Fibroblast of upper back skin (primary cell): ENCODE data around the gene RGS6.

ENCODE experiments used
- DNase-seq: peaks from one replicate; pipeline ENCODE4 v3.0.0-alpha.2; 2013

The RGS6 gene

DNA sequence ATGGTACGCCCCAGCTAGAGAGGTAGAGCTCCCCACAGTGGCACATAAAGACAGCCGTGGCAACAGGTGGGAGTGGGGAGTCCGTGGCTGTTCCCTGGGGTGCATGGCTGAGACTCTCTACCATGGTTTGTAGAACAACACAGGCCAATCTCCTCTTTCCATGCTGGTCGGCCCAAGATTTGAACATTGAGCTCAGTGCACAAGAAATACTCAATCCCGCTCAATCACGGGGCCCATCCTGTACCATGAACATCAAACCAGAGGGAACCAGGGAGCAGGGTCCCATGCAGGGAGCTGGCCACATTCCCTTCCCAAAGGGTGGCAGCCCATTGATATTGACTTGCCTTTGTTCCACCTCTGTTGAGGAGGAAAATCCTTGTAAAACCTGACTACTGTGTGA, 608.6 kb downstream of the RGS6 start:
- DNase-seq = no peak

DNA sequence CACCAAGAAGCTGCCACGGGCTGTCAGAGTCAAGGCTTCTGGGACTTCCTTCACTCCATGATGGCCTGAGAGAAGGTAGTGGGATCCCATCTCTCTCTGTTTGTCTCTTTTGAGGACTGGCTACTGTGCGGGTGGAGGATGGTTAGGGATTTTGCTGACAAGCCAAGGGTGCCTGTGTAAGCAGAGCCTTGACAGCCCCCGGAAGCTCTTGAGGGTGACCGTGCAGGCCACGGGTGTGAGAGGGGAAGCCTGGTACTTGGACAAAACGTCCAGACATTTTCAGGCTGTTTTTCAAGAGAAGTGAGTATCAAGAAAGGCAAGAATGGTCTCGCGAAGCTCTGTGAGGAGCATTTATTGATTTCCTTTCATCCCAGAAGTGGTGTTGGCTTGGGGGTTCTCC, 609.3 kb downstream of the RGS6 start:
- no peak for DNase-seq

DNA sequence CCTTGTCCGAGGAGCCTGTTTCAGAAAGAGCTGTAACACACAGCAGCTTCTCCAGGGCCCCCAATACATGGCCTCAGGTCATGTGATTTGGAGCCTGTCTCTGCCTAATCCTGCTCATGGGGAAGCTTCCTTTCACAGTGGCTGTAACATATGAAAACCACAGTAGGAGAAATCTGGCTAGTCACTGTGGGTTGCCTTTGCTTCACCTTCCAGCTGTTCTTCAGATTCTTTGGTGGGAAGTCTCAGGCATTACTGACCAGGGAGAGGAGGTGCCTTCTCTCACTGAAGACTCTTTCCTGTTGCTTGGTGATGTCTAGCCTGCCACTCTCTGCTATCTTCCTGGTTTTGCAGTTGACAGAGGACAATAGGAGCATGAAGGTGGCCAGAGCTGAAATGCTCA, 611.1 kb downstream of the RGS6 start:
- peak; percentile 23 for DNase-seq

DNA sequence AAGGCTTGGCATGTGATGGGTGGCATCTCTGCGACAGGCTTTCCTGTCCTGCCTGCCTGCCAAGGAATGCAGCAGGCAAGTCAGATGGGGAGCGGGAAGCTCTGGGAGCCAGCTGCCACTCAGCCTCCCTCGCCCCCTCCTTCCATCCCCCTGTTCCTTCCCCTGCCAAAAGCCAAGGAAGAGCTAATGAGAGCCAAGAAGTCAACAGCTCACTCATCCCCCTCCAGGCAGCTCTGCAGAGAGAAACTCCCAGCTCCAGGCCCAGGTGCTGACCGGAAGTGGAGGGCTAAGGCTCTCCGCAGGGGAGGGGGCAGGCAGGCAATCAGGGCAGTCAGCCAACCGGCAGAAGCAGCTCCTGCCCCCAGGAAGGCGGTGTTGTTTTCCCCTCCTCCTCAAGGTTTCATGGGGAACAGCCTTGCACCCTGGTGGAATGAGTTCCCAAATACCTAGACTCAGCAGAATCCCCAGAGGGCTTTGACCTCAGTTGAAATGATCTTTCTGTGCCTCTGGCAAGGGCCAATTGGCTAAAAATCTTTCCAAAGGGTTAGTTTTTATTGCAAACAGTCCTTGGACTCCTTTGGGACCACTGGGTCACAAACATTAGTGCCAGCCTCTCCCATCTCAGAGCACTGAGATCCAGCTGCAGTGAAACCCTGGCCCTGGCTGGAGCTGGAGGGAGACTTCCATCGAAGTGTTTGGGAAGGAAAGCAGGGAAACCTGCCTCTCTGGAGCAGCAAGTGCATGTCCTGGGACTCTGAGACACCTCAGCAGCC, 612.6 kb downstream of the RGS6 start:
- peak; percentile 37 for DNase-seq

DNA sequence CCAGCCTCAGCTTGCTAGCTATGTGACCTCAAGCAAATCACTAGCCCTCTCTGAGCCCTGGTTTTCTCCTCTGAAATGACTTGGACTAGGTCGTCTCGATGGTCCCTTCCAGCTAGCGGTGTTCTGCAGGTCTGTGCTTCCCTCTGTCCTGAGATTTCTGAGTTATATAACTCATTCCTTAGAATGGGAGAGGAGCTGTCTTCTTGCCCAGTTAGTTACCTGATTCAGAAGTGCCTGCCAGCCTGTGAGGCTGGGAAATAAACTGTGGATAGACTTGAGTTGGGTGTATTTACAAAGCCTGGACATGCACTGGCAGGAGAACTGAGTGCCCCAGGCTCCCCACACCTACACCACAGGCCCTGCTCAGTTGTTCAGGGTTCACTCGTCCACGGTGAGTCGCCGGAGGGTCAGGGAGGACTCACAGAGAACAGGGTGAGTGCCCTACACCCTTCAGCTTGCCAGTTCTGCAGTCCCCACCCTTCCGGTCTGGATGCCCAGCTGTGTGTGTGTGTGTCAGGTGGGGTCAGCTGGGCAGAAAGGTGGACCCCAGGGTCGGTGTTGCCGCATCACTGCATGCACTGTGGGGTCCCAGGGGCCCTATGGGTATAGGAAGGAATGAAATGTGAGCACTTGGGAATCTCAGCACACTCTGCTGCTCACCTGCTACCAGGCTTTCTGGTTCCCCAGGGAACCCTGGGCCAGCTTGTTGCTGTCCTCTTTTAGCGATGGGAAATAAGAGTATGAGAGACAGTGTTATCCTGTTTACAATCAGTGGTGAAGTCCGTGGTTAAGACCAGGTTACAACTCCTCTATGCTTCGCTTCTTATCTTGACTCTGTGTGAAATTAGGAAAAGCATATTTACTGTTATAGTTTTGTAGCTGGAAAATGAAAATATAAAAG, 613.4 kb downstream of the RGS6 start:
- no peak for DNase-seq

DNA sequence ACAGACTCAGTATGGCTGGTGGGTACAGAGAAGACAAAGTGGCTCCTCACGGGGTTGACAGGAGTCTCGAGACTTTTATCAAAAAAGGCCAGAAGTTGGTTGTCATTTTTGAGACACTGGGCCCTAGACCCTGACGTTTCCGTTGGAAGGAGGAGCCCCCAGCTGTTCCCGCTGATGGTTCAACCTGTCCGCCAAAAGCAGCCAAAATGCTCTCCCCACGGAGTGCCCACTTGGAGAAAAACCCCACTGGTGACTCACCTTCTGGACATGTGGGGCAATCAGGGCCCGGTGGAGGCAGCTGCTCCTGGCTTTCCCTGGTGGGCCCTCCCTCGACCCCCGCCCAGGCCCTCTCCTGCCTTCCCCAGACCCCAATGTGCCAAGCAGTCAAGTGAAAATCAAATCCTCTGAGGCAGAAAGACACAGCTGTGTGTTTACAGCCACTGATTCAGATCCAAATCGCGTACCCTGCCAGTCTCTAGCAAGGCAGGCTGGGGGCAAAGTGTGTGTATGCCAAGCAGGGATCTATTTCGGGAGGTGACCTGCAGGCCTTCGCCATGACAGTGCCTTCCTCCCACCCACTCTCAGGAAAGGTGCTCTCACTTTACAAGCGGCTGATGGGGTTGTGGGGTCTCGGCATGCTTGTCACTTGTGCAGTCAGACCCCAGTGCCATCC, 614.3 kb downstream of the RGS6 start:
- no peak for DNase-seq

DNA sequence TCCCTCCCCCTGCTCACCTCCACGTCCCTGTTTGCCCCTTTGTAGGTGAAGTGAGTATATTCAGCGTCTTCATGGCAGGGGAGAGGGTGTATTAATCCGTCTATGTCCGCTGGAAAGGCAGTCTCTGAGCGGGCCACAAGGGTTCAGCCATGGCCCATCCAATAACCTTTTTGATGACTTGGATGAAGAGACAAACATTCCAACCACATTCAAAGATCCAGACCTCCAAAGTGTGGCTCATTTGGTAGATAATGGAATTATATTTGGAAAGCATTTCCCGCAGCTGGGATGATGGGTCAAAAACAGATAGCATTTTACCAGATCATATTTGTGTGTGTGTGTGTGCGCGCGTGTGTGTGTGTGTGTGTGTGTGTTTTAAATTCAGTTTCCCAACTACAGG, 615.8 kb downstream of the RGS6 start:
- no peak for DNase-seq

DNA sequence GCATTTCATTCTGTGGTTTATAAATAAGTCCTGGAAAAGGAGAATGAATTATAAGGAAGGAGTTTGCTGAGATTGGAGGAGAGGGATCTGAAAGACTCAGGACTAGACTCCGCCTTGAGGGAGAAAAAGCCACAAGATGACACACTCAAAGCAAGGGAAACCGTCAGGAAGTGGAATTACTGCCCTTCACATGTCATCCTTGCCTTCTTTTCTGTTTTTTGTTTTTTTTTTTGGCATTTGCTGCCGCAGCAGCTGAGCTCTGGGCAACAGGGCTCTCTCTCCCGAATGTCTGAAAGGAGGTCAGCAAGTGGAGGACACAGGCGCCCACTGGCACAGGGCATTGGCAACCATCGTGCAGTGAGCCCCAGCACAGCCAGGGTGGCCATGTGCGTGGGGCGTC, 616.8 kb downstream of the RGS6 start:
- no peak for DNase-seq

DNA sequence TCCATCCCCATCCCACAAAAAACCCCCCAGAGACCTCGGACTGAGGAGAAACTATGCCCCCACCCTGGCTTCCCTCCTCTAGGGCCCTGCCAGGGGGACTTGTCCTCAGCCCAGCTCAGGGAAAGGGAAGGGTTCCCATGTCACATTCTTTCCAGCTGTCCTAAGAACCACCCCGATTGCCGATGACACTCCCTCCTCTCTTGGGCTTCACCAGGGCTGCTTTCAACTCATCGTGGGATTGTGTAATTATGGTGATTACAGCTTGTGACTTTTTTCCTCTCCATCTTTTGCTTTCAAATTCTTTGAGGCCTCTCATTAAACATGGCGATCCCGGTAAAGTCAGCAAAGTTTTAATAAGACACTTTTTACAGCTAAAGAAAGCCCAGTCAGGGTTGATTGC, 617.6 kb downstream of the RGS6 start:
- DNase-seq = no peak

DNA sequence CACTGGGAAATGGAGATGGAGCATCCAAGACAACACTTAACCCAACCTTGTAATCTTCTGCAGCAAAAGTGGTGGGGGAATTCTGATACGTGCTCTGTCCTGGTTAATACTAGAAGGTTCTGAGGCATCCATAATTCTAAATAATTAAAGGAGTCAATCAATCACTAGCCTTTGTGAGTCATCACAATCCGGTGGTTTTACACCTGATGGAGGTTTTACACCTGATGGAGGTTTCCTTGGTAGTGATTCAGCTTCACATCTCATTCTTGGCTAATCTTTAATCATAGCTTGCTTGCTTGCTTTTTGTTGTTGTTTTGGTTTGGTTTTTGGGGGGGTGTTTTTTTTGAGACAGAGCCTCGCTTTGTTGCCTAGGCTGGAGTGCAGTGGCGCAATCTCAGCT, 618.3 kb downstream of the RGS6 start:
- no peak for DNase-seq

DNA sequence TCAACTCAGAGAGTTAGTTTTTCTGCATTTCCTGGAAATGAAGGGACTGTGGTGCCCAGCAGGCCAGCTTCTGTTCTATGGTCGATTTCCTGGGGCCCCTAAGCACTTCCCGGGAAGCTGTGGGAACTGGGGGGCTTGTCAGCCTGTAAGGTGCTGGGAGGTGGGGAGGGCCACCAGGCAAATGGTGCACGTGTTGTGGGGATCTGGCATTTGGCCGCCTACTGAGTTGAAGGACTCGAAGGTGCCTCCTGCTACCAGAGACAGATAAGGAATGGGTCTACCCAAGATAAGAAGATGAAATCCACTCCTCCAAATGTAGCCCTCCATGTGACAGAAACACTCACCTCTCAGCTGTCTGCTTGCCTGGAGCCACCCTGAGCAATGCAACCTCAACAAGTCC, 620.0 kb downstream of the RGS6 start:
- no peak for DNase-seq

DNA sequence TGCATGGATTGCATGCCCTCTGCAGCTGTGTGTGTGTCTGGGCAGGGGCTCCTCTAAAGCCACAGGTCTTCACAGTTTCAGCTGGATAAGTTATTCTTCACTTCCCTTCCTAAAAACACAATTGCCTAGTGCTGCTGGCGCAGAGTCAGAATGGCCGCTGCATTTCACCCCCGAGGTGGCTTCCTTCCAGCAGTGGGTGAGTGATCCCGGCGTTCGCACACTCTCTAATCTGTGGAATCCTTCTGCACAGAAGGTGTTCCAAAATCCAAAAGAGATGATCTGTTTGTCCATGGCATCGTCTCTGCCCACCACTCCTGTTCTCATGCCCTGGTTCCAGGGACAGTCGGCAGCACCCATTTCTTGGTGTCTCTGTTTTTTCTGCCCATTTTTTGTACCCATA, 620.9 kb downstream of the RGS6 start:
- DNase-seq = no peak

DNA sequence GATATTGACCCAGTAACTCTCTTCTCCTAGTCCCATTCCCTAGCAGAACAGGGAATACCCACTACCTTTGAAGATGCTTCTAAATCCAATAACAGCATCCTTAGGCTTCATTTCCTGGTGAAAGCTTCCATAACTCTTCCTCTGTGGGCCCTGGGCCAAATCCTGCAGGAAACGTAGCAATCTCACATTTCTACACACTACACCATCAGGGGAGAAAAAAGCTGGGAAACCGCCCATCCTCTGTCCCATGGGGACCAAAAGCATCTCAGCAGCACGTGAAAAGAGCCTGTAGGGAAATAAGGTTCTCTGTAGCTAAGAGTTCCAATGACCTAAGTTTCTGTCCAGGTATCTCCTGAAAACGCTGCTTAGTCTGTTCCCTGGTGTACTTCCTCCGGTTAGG, 621.4 kb downstream of the RGS6 start:
- DNase-seq = peak; percentile 44

DNA sequence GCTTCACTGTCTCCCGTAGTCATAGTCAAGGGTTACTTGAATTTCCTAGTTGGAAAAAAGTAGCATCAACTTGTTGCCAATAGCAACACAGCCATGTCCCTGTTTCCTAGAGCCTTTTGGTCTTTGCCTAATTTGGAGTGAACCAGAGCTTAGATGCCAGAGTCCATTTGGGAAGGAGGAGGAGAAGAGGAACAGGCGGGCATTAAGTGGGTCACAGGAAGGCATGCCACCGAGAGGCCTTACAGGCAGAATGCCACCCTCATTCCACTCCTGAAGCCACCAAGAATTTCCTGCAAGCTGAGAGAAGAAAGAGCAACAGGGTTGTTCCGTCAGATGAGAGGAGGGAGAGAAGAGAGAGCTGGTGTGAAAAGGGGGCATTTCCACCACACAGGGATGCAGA, 622.2 kb downstream of the RGS6 start:
- DNase-seq = no peak

DNA sequence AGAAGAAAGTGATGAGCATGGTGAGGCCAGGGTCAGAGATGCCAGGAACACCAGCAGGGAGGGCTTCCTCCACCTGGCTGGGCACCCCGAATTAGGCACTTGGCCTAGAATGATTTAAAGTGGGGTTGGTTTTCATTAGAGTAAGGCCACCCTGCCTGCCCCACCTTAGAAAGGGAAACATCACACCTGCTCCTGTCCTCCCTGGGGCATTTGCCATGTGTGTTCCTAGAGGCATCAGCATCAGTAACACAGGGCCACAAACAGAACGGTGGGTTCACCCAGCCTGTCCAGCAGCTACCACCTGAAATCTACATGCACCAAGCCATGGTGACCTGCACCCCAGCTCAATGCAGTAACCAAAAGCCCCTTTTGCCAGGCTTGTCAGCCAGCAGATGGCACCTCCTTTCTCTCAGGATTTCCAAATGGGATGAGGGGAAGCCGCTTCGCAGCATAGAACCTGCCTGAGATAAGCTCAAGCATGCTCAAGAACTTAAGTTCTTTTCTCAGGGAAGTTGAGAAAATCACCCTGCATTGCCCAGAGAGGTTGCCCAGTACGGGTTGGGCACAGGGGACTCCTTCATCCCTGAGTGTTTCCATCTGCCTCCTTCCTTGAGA, 622.9 kb downstream of the RGS6 start:
- DNase-seq = no peak

DNA sequence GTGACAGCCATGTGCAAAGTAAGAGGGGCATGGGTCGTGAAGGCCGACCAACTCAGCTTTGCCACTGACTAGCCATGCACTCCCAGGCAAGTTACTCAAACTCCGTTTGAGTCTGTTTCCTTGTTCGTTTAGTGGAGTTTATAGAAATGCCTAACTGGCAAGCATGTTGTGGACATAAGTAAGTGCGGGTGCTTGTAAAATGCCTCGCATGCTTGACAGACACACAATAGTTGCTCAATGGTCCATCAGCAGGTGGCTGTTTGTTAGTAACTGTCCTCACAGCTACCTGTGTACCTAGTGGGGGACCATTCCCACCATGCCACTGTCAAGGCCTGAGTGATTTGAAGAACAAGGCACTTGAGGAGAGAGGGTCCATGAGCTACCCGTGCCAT, 623.4 kb downstream of the RGS6 start:
- no peak for DNase-seq

DNA sequence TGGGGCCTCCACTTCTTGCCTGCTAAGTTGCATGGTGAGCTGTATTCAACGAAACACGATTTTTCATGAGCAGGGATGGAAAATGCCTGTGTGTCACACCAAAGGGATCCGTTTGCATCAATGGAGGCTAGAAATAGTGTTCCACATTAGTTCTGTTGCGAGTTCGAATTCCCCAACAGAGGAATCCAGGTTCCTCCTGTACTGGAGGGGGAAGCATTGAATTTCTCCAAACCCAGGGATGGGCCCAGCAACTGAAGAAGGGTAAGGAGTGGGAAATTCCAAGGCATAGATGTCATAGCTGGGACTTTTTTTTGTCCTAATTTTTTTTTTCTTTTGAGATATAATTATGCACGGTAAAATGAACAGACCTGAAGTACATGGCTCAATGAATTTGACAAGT, 625.4 kb downstream of the RGS6 start:
- DNase-seq = no peak

DNA sequence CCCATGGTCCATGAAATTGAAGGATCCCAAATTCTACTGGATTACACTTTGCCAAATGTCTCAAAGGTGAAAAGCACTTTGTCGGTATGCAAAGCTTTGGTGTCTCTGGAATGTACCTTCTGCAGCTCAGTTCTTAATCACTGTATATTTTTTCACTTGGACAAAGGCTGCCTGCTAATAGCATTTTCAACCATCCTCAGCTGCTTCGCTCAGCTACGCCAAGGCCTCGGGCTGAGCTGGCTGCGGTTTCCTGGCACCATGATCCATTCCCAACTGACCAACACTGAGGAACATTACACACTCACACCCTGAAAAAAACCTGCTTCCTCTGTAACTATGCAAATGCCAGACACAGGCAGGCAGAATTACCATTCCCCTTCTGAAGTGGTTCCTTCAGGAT, 626.5 kb downstream of the RGS6 start:
- DNase-seq = peak; percentile 41

DNA sequence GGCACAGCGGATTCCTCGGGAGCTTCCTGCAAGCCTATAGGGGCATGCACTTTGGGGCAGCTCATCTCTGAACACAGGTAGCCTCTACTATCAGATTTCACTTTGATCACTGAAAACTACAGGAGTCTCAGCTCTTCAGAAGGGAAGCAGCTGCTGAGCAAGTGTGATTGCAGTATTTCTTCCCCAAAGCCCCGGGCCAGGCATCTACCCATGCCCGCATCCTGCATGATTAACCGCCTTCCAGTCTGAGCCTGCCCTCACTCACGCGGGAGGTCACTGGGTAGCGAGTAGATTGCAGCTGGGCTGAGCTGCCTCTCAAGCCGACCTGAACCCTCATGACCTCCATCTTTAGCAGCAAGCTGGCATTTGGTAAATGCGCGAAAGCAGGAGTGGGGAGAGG, 627.0 kb downstream of the RGS6 start:
- DNase-seq = peak; percentile 32

DNA sequence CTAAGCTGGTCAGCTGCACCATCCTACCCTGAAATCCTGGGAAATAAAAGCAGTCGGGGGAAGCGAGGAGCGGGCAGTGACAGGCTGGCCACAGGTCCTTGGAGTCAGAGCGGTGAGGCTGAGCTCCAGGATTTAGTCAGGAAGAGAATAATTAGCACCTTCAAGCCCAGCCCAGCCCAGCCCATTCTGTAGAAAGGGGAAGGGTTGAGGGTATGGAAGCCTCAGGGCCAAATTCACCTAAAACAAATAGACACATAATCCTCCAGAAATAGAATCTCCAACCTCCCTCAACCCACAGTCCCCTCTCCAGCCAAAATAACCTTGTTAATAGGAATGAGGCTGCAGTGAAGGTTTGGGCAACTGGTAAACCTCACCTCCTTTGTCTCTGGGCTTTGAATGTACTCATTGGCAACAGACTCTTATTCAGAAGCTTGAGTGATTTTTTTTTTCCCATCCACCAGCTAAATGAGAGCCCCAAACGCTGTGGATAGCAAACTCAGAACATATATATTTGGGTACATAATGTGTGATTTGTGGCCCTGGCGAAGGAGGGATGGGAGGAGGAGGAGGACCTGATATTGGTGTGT, 627.5 kb downstream of the RGS6 start:
- DNase-seq = no peak

DNA sequence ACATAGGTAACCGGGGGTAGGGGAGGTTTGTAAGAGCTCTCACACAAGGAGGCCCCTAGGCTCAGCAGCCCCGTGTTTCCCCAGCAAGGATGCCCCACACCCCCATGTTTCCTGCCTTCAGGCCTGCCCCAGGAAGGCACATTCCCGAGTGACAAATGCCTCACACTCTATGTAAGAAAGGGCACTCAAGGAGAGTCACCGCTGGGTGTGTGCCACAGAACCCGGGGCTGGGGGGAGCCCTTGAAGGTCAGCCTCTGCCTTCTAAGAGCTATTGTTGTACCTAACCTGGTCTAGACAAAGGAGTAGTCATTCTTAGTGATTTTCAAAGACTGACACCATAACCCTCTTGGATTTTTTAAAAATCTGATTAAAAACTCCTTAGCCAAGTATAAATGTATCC, 628.1 kb downstream of the RGS6 start:
- no peak for DNase-seq

DNA sequence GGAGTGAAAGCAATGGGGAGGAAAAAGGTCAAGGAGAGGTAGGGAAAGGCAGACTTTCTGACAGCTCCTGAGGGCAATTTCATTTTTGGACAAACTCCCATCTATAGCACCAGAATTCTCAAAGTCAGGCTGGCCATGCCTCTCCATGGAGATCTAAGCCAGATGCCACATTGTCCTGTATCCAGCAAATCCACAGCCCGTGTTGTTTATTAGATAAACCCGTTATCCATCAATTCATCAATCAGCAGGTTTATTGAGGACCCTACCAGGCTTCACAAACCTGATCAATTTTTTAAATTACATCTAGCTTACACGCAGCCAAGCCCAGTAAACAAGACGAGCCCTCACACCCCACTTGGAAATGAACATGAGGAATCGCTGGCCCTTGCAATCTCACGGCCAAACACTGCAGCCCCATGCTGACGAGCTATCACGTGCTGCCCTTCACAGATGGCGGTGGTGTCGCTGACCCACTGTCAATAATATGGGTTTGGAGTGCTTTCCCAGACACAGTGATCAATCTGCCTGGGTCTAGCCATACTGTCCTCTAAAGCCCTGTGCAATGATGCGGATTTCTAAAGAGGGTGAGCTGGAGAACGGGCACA, 628.8 kb downstream of the RGS6 start:
- DNase-seq = no peak

DNA sequence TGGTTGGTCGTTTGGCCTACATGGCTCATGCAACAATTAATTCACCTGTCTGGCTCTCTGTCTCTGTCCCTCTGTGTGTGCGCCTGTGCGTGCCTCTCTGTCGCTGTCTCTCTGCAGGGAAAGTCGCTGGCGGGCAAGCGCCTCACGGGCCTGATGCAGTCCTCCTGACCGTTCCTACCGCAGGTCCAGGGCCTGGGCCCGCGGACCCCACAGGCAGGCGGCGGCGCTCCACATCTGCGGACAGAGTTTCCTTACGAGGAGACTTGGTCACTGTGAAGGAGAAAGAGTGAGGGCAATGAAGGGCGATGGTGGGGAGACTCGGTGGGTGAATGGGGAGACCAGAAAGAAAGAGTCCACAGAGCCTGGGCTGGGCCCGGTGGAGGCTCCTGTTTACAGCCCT, 630.1 kb downstream of the RGS6 start:
- no peak for DNase-seq
